Right kidney (tissue), 1 donor: ENCODE measurements around the gene PSORS1C2.

Experiments
- DNase-seq: peaks from one replicate; pipeline ENCODE4 v3.0.0-alpha.2; 2016

The PSORS1C2 gene

DNA sequence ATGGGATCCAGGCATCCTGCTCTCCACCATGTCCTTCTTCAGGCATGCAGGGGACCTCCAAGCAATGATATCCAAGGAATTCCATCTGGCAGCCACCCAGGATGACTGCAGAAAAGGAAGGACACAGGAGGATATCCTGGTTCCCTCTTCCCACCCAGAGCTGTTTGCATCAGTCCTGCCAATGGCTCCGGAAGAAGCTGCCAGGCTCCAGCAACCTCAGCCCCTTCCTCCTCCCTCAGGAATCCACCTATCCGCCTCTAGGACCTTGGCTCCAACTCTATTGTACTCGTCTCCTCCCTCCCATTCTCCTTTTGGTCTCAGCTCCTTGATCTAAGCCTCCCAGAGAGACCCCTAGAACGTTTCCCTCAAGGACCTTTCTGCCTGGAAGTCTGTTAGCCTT is 733 bp upstream of the PSORS1C2 start:
- DNase-seq = no peak

DNA sequence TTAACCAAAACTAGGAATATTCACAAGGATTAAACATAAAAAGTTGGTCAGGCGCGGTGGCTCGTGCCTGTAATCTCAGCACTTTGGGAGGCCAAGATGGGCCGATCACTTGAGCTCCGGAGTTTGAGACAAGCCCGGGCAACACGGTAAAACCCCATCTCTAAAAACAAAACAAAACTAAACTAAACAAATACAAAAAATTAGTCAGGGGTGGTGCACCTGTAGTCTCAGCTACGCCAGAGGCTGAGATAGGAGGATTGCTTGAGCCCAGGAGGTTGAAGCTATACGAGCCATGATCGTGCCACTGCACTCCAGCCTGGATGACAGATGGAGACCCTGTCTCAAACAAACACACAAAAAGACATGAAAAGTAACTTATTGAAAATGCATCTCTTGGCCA is 3.2 kb downstream of the PSORS1C2 start:
- DNase-seq = no peak

DNA sequence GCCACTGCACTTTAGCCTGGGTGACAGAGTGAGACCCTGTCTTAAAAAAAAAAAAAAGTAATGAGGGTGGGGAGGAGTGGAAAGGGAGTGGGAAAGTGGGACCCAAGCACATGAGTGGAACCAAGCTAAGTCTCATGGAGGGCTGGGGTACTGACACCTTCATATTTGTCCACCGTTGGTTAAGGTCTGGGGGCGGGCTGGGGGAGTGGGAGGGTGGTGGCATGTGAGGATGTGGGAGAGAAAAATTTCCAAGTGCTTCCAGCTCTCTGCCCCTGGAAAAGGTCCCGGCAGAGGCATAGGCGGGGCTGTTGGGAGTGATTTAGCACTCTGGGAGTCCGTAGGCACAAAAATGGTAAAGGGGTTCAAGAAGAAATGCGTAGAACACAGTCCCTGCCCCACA is 6.1 kb downstream of the PSORS1C2 start:
- no peak for DNase-seq

DNA sequence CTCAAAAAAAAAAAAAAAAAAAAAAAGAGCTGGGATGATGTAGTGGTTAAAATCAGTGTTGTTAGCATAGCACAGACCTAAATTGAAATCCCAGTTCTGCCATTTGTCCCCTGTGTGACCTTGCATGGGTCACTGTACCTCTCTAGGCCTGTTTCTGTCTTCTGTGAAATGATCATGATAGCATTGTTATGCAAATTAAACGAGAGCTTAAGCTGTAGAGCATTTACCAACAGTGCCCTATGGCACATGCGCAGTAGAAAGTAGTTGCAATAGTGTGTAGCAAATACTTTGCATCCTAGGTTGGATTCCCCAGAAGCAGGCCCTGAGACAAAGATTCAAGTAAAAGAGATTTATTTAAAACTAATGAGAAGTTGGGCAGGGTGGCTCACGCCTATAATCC is 7.3 kb downstream of the PSORS1C2 start:
- no peak for DNase-seq

DNA sequence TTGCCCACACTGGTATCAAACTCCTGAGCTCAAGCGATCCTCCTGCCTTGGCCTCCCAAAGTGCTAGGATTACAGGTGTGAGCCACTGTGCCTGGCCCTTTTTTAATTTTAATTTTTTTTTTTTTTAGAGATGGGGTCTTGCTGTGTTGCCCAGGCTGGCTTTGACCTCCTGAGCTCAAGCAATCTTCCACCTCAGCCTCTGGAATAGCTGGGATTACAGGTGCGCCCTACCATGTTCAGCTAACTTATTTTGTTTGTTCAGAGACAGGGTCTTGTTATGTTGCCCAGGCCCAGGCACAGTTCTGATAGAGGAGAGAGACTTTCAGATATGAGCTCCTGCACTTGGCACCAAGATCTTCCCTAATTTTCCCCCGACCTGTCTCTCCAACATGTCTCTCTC is 8.1 kb downstream of the PSORS1C2 start:
- DNase-seq = no peak

DNA sequence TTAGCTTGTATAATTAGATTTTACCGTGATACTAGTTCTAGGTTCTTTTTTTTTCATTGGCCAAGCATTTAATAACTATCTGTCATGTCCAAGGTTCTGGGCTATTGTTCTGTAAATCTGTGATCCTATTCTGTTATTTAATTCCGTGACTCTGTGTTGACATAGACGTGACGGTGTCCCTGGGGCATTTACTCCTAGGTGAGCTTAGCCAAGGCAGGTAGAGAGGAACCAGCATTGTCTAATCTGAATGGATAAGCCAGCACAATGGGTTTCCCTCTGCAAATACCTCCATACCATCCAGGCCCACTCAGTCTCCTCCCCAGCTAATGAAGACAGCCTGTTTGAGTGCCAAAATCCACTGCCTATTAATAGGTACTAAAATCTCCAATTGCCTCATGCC is 9.7 kb downstream of the PSORS1C2 start:
- no peak for DNase-seq

DNA sequence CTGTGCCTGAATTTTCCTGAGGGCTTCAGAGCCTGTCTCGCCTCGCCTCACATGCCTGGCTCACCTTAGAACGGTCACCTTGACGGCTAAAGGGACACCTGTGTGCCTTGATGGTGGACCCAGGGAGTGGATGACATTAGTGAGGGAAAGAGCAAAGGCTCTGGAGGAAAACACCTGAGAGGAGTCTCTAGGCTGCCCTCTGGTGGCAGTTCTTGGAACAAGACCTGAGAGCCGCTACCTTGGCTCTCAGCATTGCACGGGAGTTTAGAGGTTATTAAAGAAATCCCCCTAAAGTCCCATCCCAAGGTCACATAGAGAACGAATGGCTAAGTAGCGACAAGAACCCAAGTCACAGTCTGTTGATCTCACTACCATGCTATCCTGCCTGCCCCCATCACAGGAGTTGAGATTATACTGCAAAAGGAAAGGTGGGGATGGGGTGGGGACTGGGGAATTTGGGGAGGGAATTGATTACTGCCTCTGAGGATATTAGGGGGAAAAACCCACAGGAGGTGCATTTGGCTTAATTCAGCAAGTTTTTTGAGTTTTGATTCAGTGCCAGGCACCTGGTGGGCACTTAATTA is 10.7 kb downstream of the PSORS1C2 start:
- no peak for DNase-seq

DNA sequence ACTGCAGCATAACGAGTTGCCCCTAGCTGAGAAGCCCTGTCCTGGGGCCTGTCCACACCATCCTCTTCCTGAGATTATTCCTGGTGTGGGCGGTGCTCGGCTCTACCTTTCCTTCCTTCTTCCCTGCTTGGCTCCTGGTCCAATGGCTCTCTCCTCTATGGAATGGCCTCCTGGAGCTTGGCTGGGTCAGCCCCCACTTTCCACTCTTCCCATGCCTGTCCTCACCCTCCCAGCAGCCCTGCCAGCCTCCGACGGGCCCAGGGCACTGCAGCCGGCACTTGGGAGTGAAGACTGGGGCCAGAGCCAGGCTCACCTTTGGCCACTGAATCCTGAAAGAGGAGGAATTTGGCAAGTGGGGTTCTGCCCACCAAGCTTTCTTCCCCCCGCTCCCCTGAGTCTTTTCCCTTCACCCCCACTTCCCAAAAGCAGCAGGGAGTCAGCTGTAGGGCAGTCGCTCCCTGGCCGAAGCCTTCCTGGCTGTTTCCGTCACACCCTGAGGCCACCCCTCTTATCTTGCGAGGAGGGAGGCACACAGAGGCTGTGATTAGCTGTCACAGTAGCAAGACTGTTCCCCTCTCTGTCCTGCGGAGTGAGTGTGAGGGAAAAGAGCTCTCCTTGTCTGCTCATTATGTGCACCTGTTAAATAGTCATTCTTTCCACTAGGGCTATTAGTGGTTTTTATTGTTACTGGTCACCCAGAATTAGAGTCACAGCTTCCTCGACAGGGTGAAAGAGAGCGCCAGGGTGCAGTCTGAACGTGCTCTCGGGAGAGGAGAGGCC is 12.3 kb downstream of the PSORS1C2 start:
- DNase-seq = no peak

DNA sequence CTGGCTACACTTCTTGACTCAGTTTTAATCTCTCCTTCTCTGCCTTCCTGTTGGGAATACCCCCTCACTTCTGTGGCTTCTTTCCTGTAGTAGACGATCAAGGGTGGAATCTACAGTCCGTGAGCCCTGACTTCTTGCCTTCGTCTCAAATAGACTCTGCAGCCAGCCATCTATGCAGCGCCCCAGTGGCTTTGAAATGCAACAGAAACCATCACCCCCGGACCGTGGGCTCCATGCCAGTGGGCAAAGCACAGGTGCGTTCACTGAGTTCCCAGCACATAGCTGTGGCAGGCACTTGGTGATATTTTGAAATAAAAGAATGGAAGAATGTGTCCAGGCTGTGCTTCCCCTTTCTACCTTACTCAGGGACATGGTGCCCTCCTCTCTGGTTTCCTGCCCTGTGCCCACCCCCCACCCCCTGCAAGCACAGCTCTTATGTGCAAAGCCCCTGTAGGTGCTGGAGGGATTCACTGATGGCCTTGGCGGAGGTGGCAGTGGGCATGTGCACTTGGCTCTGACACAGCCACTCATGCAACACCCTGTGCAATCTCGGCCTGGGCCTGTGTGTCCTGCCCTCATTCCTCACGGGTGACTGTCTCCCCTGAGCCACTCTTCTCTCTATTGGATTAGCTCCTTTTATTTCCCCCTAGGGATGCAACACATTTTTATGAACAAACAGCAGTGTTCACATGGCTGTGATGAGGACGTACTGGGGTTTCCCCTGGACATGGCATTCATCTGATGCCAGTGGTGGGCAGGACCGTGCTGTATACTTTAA is 13.1 kb downstream of the PSORS1C2 start:
- DNase-seq = no peak

DNA sequence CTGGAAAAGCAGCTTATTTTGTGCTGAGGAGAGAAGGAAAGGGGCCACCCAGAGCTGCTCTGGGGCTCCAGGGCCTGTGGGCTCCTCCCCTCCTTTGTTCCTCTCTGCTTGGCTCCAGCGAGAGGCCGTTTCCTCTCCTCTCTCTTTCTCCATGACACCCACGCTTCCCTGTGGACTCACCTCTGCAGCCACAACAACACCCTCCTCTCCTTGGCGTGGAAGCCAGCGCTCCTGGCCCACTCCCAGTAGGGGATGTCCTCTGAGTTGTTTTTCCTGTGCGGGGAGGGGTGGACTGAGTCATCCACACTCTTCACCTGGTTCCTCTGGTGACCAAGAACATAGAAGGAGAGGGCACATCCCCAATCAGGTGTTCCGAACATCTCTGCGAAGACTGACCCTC is 13.7 kb downstream of the PSORS1C2 start:
- DNase-seq = no peak

DNA sequence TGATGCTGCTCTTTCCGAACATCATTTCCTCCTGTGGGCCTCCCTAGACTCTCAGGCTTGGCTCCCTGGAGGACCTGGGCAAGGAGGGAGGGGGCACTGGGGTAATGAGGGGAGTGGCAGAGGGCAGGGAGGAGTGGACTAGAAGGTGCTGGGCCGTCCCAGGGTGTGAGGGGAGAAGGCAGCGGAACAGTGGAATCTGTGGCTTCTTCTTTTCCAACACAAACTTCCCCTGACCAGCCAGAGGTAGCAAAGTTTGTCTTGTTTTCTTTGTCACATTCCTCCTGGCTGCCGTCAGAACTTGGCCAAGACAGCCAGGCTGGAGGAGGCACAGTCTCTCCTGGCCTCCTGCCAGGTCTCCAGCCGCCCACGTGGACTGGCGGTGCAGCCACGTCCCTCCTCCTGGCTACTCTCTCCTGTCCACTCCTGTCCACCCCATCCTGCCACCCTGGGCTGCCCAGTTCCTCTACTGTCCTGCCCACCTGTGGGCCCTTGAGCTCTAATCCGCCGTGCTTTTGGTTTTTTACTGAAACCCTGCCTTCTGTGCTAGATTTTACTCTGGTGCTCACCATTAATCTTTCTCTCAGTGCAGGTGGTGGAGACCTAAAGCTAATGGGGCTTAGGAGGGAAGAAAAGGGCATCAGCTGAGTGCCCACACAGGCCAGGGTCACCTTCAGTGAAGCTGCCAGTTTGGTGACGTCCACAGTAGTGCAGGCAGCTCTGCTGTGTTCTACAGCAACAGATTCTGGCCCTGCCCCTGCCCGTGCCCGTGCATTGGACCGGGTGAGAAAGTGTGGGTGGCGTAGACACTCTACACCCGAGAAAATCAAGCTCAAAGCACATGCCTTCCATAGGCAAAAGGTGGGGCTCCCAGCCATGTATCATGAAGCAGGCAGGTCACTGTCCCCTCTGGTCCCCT is 15.8 kb downstream of the PSORS1C2 start:
- peak; percentile 64 for DNase-seq

DNA sequence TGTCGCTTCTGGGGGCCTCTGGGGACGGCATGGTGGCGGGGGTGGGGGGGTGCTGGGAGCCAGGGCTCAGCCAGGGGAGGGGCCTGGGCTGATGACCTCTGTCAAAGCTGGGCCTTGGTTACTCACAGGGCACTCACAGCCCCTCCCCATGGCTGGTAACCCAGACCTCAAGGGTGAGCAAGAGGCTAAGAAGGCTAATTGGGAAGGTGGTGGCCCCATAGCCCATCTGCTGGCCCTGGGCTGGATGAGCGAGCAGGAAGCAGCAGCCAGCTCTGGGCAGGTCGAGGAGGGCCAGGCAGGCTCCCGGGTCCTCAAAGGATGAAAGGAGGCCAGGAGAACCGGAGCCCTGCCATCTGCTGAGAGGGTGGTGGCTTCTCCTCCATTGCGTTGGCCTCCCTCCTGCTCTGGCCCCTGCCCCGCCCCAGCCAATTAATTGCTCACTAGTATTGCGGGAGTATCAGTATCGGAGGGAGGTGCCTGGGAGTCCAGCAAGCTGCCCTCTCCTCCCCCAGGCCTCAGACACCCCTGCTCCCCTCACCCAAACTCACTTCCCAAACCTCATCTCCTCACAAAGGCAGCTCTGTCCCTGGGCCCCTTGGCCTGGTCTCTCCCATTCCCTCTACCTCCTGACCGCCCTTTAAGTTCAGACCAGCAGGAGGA is 17.6 kb downstream of the PSORS1C2 start:
- DNase-seq = no peak

DNA sequence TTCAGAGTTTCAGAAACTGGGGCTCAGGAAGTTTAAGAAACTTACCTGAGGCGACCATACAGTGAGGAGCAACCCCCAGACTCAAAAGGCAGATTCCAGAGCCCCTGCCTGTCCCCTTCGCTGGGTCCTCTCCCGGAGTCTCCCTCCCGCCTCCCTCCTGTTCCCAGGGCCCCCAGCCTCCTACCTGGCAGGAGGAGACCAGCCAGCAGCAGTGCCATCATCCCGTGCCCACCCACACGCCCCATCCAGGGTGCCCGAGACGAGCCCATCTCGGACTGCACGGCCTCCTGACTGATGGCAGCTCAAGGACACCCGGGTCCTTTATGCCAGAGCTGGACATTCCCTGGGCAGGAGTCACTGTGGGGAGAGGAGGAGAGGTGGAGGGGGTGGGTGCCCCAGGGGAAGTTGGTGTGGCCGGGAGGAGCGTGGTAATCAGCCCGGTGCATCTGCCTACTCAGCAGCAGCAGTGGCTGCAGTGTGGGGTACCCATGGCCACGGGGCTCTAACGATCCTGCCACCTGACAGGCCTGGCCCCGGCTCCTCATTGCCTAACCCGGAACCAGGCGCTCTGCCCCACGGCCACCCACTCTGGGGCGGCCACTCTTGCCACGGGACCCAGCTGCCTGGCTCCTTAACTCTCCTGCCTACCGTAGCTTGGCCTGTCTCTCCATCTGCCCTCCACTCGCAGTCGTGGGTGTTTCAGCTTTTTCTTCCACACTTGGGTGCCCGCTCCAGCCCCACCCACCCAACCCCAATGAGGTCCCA is 18.5 kb downstream of the PSORS1C2 start, which contains the start of gene CDSN:
Gene CDSN (minus strand): TSS at position 296 of the 765 bp plus-strand sequence. CDS start 27 bp downstream, at position 269.
- no peak for DNase-seq

DNA sequence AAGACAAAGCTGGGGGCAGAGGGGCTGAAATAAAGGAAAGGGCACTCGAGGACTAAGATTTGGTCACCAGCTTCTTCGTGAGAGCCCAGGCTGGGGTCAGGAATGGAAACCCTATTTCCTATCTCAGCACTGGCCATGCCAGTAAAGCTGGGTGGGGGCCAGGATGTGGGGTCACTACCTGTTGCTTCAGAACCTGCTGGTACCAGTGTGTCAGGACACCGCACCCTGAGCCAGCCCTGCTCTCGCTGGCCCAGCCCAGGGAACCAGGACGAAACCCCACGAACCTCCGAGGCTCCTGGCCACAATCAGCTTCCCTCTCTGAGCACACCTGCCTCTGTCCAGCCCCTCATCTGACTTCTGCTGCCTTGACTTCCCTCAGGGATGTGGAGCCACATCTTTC is 20.7 kb downstream of the PSORS1C2 start:
- no peak for DNase-seq

DNA sequence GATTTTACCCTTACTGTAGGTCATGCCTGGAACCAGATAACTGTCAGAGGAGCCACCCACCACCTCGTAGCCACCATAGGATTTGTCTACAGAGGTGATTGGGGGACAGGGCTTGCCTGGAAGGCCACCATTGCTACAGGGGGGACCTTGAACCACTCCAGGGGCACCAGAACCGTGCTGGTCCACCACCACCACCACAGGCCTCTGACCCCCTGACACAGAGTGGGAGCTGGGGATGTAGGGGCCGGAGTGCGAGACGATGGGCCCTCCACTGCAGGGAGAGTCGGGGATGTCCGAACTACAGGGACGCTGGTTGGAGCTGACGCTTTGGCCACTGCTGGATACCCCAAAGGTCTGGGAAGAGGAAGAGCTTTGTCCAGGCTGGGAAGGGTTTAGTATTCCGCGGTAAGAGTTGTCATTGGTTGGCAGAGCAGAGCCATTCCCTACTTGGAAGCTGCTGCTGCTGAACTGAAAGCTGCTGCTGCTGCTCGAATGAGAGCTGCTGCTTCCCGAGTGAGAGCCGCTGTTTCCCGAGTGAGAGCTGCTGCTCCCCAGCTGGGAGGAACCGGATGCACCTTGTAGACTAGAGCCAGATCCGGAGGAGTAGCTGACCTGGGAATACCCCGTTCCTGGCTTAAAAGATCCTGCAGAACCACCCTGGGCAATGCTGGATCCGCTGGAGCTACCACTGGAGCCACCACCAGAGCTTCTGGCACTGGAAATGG is 22.0 kb downstream of the PSORS1C2 start:
- DNase-seq = no peak

DNA sequence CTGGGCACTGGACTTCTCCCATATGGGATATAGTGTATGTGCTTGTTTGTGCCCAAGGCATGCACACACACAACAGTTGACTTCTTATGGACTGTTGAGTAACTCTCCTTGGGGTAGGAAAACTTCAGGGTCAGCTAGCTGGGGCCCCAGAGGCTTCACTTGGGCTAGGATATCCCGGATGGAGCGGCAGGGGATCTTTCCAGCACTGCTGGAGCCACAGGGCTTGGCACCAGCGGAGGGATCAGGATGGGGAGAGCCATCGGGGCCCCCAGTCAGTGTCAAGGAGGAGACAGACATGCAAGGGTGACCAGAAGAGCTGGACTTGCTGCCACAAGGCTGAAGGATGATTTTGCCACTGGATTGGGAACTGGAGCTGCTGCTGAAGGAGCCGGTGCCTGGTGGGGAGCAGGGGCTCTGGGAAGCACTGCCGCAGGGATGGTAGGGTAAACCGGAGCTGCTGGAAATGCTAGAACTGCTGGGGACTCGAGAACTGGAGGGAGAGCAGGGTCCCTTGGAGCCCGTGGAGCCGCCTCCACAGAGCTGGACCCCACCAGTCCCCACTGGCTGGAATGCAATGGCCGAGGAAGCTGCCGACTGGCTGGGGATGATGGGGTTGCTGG is 22.8 kb downstream of the PSORS1C2 start:
- no peak for DNase-seq

DNA sequence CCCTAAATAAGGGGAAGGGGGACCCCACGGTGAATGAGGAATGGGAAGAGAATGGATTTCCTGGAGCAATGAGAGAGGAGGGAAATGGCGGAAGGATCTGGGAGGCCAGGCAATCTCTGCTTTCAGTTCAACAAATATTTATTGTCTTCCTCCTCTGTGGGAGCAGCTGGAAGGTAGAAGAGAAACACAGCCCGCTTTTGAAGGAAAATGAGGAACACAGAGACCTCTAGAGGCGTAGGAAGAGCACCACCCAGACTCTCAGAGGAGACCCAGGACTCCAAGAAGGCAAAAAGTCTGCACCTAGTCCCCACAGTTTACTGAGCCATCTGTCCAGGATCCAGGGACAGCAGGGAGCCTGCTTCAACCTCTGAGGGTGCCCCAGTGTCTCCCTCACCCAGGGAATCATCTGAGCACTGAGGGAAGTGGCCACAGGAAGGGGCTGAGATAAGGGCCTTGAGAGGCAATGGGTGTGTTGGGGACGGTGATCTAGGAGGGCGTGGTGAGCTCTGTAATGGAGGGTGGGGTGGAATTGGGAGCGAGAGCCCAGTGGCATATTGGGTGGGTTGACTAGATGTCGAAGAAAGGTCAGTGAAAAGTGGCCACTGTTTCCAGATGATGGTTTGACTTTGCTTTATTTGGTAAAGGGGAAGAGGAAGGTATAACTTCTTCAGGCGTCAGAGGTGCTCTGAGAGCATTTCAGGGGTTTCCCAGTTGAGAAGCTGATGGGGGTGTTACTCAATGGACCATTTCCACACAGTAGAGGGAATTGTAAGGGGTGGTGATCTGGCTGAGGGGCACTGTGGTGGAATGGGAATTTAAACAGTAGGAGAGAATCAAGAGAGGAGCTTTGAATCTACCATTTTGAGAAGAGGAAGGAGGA is 23.7 kb downstream of the PSORS1C2 start:
- no peak for DNase-seq

DNA sequence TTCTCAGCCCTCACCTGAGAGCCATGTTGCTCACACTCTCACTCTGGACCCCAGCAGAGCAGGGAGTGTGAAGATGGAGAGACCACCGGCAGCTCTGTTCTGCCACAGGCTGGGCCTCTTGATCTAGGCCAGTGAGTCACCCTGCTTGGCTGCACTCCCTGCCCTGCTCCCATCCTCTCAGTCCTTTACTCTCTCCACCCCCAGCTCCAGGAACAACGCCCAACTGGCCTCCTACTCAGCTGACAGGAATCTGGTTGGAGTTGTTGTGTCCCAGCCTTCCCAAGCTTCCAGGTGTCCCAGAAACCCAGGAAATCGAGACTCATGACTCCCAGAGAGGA is 24.4 kb downstream of the PSORS1C2 start, which contains the start of gene PSORS1C1:
Gene PSORS1C1 (plus strand): TSS at position 260 of the 338 bp plus-strand sequence. CDS start 14,833 bp downstream, outside the sequence.
- no peak for DNase-seq
